Sigmoid colon (tissue), 4 donors: Measurements from ENCODE around the gene NFKB2.

Experiments used
- CTCF ChIP-seq, 4 experiments: fragments of 450-650 bp in 3 of 4; fragments of 200-600 bp in 1 of 4; IDR thresholded peaks; one replicate each; pipeline ENCODE4 v1.5.1; 2016 to 2019; ENCODE audit warnings: antibody characterized with exemption in 4 of 4, mild to moderate bottlenecking in 3 of 4, moderate library complexity in 2 of 4
- EP300 ChIP-seq, 4 donors: sonication (generic); formaldehyde crosslinking; IDR thresholded peaks; one replicate each; pipeline ENCODE4 v1.6.1; 2017; ENCODE audit warnings: antibody characterized with exemption in 4 of 4
- POLR2A ChIP-seq, 2 donors: fragments of 450-650 bp; IDR thresholded peaks; one replicate each; pipeline ENCODE4 v1.6.1; 2016; ENCODE audit warnings: antibody characterized with exemption in 2 of 2, mild to moderate bottlenecking in 2 of 2, moderate library complexity in 2 of 2
- POLR2AphosphoS5 ChIP-seq, 4 donors: sonication (generic); formaldehyde crosslinking; IDR thresholded peaks; one replicate each; pipeline ENCODE4 v1.6.1; 2017; ENCODE audit warnings: antibody characterized with exemption in 4 of 4

DNA sequence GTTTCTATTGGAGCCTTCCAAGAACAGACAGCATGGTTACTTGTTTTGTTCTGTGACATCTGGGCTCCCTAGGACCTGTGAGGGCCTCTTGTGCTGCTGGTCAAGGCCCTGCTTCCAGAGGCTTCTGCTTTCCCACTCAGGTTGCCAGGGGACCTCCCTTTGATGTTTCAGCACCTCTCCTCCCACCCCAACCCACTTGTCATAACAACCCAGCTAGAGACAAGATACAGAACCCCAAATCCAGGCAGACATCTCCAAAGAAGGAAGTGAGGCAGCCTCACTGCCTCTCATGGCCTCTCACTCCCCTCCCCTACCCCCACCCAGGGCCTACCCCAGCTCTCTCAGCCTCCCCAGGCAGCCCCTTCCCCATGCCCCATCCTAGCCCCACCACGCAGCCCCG, 11.3 kb downstream of the NFKB2 start:
- TF ChIP-seq CTCF (IDR thresholded peaks at IDR 0.05) (no peak), POLR2A (IDR thresholded peaks at IDR 0.05) (peak; percentile 35 to 67), EP300 (IDR thresholded peaks at IDR 0.05) (peak; percentile 98 to 100 (median 99)), POLR2AphosphoS5 (IDR thresholded peaks at IDR 0.05) (peak; percentile 95 to 98 (median 97))
